ENCODE measurements around the gene HOXD8.

Gene HOXD8

GRCh38 chr2:176088937-176089842 lies 40.3 kb upstream of the HOXD8 start:
- H3K4me3 Mint-ChIP-seq = no peak overlapping the region
- H3K36me3 Mint-ChIP-seq (ENCODE audit: low read depth) = no peaks in the 10 kb centered on the region
- peaks cover 3% of the 10 kb centered on the region for H3K9me3 Mint-ChIP-seq
- H3K27ac Mint-ChIP-seq = no peak overlapping the region
- TF ChIP-seq, protein P1, sequence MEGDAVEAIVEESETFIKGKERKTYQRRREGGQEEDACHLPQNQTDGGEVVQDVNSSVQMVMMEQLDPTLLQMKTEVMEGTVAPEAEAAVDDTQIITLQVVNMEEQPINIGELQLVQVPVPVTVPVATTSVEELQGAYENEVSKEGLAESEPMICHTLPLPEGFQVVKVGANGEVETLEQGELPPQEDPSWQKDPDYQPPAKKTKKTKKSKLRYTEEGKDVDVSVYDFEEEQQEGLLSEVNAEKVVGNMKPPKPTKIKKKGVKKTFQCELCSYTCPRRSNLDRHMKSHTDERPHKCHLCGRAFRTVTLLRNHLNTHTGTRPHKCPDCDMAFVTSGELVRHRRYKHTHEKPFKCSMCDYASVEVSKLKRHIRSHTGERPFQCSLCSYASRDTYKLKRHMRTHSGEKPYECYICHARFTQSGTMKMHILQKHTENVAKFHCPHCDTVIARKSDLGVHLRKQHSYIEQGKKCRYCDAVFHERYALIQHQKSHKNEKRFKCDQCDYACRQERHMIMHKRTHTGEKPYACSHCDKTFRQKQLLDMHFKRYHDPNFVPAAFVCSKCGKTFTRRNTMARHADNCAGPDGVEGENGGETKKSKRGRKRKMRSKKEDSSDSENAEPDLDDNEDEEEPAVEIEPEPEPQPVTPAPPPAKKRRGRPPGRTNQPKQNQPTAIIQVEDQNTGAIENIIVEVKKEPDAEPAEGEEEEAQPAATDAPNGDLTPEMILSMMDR (IDR thresholded peaks at IDR 0.05; ENCODE audit: unreplicated experiment in 3 of 3) = no peak
- H3K4me1 Mint-ChIP-seq = peaks cover 29% of the 10 kb centered on the region
- peaks cover 96% of the 10 kb centered on the region for H3K27me3 Mint-ChIP-seq (ENCODE audit: low read depth)

DNA sequence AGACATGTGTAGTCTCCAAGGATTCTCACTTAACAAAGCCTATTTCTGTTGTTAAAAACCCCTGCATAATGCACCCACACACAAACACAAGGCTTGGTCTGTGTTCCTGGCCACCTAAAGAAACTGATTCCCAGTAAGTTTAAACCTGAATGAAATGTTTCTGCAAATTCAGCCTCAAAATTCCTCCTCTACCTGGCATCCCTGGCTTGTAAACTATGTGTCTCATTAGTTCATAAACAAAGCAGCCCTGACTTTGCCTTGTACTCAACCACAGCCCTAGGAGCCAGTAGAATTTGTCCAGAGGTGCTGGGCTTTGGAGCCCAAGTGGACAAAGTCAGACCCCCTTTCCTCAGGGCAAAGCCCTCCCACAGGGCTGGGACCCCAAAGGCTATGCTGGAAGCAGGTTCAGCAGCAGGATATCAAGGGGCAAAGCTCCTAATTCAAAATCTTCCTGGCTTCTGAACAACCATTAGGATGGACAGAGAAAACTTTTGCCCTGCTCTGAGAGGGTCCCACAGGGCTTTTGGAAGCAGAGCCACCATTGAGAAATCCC lies 39.6 kb upstream of the HOXD8 start:
- no peak overlapping the region for H3K4me3 Mint-ChIP-seq
- H3K27me3 Mint-ChIP-seq (ENCODE audit: low read depth) = peaks cover 96% of the 10 kb centered on the region
- peaks cover 22% of the 10 kb centered on the region for H3K4me1 Mint-ChIP-seq
- TF ChIP-seq, protein P1 (IDR thresholded peaks at IDR 0.05; ENCODE audit: unreplicated experiment in 3 of 3) = no peak
- H3K9me3 Mint-ChIP-seq = peaks cover 3% of the 10 kb centered on the region
- H3K27ac Mint-ChIP-seq = no peak overlapping the region
- no peaks in the 10 kb centered on the region for H3K36me3 Mint-ChIP-seq (ENCODE audit: low read depth)

- Mint-ChIP-seq H3K4me3 (no peak overlapping the region), H3K4me1 (peaks cover 18% of the 10 kb centered on the region), H3K27me3 (ENCODE audit: low read depth) (peaks cover 96% of the 10 kb centered on the region), H3K36me3 (ENCODE audit: low read depth) (no peaks in the 10 kb centered on the region), H3K9me3 (peaks cover 3% of the 10 kb centered on the region), H3K27ac (no peak overlapping the region)
- TF ChIP-seq, protein P1 (IDR thresholded peaks at IDR 0.05; ENCODE audit: unreplicated experiment in 3 of 3) = no peak
These were observed 38.6 kb upstream of the HOXD8 start for GRCh38 chr2:176090862-176091261.

DNA sequence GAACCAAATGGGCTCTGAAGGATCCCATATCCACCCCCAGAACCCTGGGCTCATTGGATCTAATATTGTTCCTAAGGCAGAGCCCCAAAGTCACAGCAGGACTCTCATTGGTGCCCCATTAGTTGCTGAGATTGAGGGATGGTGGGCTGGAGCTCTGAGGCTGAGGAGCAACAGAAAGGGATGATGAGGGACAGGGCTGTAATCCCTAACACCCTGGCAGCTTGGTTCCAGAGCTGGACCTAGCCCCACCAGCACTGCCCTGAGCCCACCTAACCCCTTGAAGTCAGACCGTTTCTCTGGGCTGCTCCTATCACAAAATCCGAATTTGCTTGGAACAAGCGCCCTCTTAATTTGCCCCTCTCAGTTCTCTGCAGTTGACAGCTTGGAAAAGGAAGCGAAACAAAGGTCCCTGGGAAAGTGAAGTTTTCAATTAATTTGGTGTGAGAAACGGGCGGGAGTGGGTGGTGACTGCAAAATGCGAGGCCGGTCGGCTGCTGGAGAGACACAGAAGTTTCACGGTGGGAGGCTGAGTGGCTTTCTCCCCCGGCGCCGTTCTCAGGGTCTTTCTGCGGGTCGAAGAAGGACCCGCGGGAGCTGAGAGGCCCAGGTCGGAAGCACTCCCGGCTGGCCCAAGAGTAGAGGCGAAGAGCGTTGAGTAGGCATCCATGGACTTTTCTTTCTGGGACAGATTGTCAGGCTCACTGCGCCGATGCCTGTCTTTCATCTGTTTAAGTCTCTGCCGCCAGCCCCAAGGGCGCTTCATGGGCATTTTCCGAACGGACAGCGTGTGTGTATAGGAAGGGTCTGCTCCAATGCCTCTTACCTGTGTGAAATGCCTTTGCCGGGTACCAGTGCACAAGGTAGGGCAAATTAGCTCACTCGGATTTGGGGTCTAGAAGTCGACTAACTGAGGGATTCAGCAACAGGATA lies 37.9 kb upstream of the HOXD8 start:
- H3K36me3 Mint-ChIP-seq (ENCODE audit: low read depth) = no peaks in the 10 kb centered on the region
- TF ChIP-seq, protein P1 (IDR thresholded peaks at IDR 0.05; ENCODE audit: unreplicated experiment in 3 of 3) = no peak
- peaks cover 18% of the 10 kb centered on the region for H3K4me1 Mint-ChIP-seq
- H3K27ac Mint-ChIP-seq = no peak overlapping the region
- H3K9me3 Mint-ChIP-seq = peaks cover 3% of the 10 kb centered on the region
- peak overlapping the region; percentile 70 to 82 (median 75) for H3K4me3 Mint-ChIP-seq
- peaks cover 96% of the 10 kb centered on the region for H3K27me3 Mint-ChIP-seq (ENCODE audit: low read depth)

DNA sequence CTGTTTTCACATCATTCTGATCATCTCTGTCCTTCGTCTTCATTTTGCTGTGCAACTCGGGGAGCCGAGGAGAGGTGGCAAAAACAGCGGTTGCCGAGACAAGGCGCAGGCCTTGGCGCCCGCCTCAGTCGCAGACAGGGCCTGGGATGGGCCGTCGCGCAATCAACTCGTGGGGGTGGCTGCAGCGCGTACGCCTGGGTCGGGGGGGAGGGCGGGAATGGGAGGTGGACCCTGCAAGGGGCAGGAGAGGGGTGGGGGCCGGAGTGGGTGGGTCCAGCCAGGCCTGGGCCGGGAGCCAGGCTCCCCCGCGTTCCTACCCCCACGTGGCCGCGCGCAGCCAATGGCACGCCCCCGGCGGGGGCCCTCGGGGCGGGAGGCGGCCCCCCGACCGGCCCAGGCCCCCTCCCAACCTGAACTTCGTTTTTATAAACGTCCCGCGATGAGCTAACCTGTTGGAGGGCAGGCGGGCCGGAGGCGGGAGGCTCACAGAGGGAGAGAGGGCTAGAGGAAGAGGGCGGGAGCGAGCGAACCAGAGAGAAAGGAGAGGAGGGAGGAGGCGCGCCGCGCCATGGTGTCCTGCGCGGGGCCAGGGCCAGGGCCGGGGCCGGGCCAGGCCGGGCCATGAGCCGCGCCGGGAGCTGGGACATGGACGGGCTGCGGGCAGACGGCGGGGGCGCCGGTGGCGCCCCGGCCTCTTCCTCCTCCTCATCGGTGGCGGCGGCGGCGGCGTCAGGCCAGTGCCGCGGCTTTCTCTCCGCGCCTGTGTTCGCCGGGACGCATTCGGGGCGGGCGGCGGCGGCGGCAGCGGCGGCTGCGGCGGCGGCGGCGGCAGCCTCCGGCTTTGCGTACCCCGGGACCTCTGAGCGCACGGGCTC lies 37.0 kb upstream of the HOXD8 start, which contains the start of gene HOXD13:
HOXD13 (plus strand) TSS at position 452 of the 875 bp plus-strand sequence; CDS start at position 622, 170 bp downstream.
- Mint-ChIP-seq H3K4me3 (peak within 1 kb of the TSS; percentile 75 to 82 (median 78)), H3K27ac (no peak within 1 kb of the TSS), H3K27me3 (ENCODE audit: low read depth) (peaks cover 96% of the 10 kb centered on the region), H3K9me3 (no peaks in the 10 kb centered on the region), H3K36me3 (ENCODE audit: low read depth) (no peaks in the 10 kb centered on the region), H3K4me1 (peaks cover 26% of the 10 kb centered on the region)
- TF ChIP-seq, protein P1 (IDR thresholded peaks at IDR 0.05; ENCODE audit: unreplicated experiment in 3 of 3) = no peak
